H1 (cell line): ENCODE results near the gene PGPEP1. TPM values are rescaled to one million over a fixed set of nuclear protein-coding genes. Genes with fewer than 3 reads are reported as not detected.

Experiments
- CTCF ChIP-seq, 3 experiments: IDR thresholded peaks; 1 replicate in 2 of 3; 2 replicates in 1 of 3; pipeline versions ENCODE4 v1.5.1 to v1.6.1; 2011; ENCODE audit warnings: low read length in 3 of 3, mild to moderate bottlenecking in 3 of 3, inconsistent platforms in 2 of 3, low read depth in 1 of 3, moderate library complexity in 1 of 3; ENCODE audit not compliant: insufficient read depth in 1 of 3; ENCODE audit errors: control extremely low read depth in 1 of 3
- KDM4A ChIP-seq: IDR thresholded peaks from one replicate; pipeline ENCODE4 v1.7.1; 2012; ENCODE audit warnings: low read depth, mild to moderate bottlenecking, moderate library complexity, low read length, inconsistent platforms; ENCODE audit not compliant: severe bottlenecking
- USF2 ChIP-seq: IDR thresholded peaks from 2 replicates; pipeline ENCODE4 v1.6.1; 2011; ENCODE audit warnings: low read length, improper control_type of control experiment
- polyA plus RNA-seq, 7 experiments: library from polyadenylated mRNA; depleted of rRNA in 3 of 7; stranded (reverse) in 5 of 7; unstranded in 2 of 7; fragments of >200 nt in 5 of 7; fragments of 200-250 nt in 2 of 7; gene quantifications; 1 replicate in 5 of 7; 2 replicates in 1 of 7; 4 replicates in 1 of 7; pipeline versions ENCODE4 v1.2.1 to v1.2.3, GENCODE V29; 2011 to 2013; ENCODE audit warnings: missing spikeins in 2 of 7, mixed read lengths in 2 of 7
- total RNA-seq: library from RNA; stranded (reverse); fragmentation: NEBNext Ultra II Directional; extraction: Animal tissue kit (Norgen Biotek cat#: 25700); gene quantifications from 2 replicates; pipeline ENCODE4 v1.2.1, GENCODE V29; 2021

The PGPEP1 gene
- total and polyA plus RNA-seq, 2 of the 8 experiments (the other 6 are each of a cell fraction or from before 2014, with no cell fraction given): 17.0 to 33.4 TPM

- no peak for TF ChIP-seq KDM4A
- no peak for TF ChIP-seq USF2
- TF ChIP-seq CTCF (IDR thresholded peaks at IDR 0.05; ENCODE audit: control extremely low read depth in 1 of 3, insufficient read depth in 1 of 3, low read depth in 1 of 3, low read length in 3 of 3): no peak
Observed at GRCh38 chr19:18321734-18322102, 18.7 kb upstream of the PGPEP1 start (continued).
